GM19099 (cell line): Measurements from ENCODE around the gene CCDC141.

Experiments
- POLR2A ChIP-seq: IDR thresholded peaks from 3 replicates; pipeline ENCODE4 v1.6.1; 2011; ENCODE audit warnings: low read depth; ENCODE audit not compliant: insufficient read length; ENCODE audit errors: extremely low read depth

Gene CCDC141

DNA sequence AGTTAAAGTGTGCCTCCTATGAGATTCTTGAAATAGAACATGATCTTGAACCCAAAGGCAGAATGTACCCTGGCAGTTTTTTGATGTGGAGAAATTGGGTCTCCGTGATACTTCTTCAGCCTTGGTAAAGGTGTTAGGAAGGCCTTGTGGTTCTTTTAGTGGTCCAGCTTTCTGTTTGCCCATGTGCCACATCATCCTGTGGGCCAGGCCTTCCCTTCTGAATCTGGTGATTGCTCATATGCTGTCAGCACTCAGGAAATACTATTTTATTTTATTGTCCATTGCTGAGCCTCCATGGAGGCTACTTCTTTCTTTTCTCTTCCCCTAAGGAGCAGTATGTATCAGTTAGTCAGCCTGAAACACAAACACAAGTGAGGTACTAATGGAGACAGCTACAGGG lies 52.9 kb downstream of the CCDC141 start:
- no peak for TF ChIP-seq POLR2A

DNA sequence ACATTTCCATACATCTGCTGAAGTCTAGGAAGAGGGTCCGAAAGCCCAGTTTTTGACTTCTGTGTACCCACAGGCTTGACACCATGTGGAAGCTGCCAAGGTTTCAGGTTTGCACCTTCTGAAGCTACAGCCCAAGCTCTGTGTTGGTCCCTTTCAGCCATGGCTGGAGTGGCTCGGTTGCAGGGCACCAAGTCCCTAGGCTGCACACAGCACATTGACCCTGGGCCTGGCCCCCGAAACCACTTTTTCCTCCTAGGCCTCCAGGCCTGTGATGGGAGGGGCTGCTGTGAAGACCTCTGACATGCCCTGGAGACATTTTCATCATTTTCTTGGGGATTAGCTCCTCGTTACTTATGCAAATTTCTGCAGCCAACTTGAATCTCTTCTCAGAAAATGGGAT lies 55.7 kb downstream of the CCDC141 start:
- TF ChIP-seq POLR2A: no peak

DNA sequence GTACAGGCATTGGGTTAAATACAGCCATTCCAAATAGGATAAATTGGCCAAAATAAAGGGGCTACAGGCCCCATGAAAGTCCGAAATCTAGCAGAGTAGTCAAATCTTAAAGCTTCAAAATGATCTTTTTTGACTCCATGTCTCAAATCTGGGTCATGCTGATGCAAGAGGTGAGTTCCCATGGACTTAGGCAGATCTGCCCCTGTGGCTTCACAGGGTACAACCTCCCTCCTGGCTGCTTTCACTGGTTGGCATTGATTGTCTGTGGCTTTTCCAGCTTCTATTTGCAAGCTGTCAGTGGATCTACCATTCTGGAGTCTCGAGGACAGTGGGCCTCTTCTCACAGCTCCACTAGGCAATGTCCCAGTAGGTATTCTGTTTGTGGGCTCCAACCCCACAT lies 56.1 kb downstream of the CCDC141 start:
- TF ChIP-seq POLR2A: no peak

DNA sequence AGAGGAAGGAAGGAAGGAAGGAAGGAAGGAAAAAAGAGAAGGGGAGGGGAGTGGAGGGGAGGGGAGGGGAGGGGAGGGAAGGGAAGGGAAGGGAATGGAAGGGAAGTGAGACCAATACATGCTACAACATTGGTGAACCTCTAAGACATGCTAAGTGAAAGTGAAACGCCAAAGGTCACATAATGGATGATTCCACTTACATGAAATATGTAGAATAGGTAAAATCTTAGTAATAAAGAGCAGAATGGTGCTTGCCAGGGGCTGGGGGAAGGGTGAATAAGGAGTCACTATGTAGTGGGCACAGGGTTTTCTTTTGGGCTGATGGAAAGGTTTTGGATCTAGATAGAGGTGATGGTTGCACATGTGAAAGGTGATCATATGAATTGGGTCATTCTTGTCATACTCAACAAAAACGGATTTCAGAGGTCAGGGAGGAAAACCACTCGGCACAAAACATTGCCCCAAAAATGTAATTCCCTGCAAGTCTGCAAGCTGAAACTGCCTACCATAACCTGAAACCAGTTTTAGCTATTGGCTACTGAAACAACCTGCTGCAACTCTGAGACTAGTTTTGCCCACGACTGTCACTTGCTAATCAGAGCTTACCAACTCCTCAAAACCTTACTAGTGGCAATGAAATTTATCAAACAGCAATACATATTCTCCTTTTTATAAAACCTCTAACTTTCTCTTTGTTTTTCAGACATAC lies 59.2 kb downstream of the CCDC141 start:
- no peak for TF ChIP-seq POLR2A

DNA sequence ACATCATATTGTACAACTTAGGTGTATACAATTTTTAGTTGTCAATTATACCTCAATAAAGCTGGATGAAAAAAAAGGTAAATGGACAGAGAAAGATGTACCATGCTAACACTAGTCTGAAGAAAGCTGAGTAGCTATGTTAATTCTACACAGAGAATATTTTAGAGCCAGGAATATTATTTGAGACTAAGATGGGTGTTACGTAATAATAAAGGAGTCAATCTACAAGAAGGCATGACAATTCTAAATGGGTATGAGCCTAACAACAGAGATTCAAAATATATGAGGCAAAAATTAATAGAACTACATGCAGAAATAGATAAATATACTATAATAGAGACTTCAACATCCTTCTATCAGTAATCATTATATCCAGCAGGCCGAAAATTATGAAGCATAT lies 69.1 kb downstream of the CCDC141 start:
- no peak for TF ChIP-seq POLR2A

DNA sequence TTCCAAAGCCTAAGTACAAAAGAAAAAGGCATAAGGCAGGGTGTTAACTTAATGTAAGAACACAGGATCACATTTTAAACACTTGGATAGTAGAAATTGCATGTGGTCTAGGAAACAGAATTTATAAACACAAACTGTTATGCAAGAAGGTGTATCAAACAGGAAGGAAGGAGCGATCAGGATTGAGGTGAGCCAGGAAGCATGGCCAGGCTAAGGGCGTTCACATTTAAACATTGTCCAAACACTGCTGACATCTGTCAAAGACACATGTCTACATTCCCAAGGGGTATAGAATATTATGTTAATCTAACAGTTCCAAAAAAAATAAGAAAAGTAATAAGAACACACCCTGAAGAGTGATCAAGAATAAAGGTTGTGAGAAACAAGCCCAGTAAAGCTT lies 71.3 kb downstream of the CCDC141 start:
- TF ChIP-seq POLR2A: no peak

DNA sequence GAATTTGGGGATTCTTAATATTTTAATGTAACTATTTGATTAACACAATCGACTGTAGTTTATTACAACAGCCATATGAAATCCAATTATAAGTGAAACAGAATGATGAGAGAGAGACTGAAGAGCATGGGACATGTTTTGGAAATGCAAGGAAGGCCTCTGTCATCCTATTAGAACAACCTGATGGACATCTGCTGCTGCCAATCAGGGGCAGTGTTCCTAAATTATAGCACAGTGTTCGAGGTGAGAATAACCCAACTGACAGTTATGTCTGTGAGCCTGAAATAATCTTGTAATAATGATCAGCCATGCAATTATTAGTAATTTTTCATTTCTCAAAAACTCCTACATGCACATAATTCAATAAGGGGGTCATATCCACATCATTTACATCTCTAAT lies 73.6 kb downstream of the CCDC141 start:
- no peak for TF ChIP-seq POLR2A

DNA sequence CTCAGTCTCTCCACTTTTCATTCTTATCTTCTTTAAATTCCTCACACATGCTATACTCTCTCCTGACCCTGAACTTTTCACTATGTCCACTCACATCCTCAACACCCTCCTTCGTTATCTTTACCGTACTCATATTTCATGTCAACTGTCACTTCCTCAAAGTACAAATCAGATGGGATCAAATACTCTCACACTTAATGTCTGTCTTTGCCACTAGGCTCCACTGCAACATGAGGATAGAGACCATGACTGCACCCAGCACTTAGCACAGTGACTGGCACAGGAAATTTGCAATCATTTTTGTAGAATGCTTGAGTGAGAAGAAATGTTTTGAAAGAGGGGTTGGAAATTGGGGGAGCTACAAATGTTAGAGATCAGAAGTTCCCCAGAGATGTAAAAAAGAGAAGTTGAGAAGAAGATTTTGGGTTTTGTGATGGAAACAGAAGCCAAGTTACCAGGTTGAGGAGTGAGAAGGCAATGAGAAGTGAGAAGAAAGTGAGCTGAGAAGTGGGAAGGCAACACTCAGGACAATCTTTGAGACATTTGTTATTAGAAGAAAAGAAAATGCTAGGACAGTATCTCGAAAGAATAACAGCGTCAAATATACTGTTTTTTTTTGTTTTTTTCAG lies 87.0 kb downstream of the CCDC141 start:
- TF ChIP-seq POLR2A: no peak

DNA sequence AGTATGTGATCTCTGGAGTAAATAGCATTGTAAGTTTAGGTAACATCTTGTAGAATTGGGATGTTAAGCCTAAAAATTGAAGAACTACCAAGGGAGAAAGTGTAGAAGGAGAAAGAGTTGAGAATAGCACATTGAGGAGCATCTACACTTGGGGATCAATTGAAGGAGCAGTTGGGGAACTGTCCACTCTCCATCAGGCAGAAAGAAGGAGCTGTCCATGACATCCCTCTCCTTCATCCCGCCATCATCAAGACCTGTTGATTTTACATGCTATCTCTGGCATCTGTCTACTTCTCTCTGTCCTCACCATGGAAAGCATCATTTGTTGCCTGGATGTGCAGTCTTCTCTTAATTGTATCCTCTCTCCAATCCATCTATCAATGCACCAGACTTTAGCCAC lies 87.8 kb downstream of the CCDC141 start:
- TF ChIP-seq POLR2A: no peak

DNA sequence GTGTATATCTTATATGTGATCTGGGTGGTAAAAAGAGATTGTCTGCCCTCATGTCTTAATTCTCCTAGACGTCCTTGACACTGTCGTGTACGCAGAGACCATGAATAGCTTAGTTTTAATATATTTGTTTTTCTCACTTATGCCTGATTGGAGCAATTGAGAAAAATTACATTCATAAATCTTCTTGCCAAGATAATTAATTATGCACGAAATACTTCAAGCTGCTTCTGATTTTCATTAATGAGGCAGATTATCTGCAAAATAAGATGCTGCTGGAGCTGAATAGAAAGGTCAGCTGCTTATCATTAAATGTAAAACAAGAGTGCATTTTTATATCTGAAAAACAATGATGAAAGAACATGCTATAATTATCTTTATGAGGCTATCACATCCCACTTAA lies 95.9 kb downstream of the CCDC141 start:
- no peak for TF ChIP-seq POLR2A

DNA sequence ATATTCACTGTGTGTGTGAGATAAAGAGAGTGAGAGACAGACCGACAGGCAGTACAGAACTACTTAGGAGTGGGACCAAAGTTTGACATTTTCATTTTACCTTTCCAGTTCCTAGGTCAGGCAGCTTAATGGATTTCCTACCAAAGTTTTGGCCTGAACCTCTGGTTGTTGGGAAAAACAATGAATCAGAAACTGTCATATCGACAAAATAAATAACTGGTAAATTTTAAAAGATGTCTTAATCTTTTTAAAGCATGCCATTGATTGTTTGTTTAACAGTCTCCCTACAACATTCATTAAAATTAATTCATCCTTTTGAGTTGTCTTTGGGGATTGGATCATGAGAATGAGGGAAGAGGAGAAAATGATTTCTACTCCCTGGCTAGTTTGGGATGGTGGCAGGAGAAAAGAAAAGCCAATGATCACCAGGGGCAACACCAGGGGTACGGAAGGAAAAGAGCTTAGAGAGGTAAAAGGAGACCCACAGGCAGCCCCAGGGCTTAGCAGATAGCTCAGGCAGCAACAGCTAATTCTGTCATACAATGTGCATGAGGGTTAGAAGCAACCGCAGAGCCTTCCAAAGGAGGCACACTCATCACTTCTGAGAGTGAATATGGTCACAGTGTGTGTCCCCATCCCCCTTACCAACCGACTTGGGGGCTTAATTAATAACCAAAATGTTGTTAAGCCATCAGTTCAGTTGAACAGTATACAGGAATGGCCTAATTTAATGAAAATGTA lies 98.5 kb downstream of the CCDC141 start:
- TF ChIP-seq POLR2A: no peak

DNA sequence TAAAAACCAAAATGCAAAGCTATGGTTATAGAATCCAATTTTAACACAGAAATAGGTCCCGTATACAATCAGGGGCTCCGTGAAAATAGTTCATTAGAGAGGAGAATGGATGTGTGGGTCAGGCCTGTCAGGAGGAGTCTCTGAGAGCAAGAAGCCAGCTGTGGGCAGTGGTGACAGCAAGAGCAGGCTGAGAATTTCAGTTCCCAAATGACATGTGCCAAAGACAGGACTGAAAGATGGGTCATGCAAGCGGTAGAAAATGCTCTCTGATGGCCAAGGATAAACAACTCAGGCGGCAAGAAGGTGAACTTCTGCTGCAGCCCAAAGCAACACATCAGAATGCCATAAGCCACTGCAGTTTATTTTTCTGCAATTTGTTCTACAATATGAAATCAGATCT lies 100.4 kb downstream of the CCDC141 start:
- no peak for TF ChIP-seq POLR2A

DNA sequence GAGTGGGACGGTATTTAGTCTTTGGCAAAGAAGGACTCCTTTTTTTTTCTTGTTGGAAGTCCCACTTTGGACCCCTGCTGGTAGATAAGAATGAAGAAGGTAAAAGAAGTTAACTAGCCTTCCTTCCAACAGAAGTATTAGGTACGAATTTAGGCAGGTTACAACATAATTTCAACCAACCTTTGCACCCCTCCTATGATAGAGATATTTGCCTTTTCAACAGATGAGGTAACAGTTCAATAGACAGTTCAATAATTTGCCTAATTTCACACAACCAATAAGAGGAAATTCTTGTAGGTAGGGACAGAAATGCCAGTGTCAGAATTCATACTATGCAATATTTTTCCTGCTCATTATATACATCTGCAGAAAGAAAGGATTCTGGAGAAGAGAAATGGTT lies 100.8 kb downstream of the CCDC141 start:
- TF ChIP-seq POLR2A: no peak

DNA sequence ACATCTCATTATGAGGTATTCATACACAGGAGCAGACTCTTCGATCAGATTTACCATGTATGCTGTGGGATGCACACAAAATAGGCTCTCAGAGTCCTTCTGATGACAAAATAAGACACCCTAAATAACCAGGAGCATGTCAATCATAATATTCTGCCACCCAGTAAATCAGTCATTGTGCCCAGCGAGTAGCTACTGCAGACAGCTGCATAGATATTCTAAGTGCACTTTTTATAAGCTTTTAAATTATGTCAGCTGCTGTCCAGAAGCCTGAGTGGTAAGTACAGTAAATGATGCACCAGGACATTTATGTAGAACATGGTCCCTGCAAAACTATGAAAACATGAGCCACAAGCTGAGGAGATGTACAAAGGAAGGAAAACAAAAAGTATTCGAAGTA lies 102.9 kb downstream of the CCDC141 start:
- no peak for TF ChIP-seq POLR2A

DNA sequence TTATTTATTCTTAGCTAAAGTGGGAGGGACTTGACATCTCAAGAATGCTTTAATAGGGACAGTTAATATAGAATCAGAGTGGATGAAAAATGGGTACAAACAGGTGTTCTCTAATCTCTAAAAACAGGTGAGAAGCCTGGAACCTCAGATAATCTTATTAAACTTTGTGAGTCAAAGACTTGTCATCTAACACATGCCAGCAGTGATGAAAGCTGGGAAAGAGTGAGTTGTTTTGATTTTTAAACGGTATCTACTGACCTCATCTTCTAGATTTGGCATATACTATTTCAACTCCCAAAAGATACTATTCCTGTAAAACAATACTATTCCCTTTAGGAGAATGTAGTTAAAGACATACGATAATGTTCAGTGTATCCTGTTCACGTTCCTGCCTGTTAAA lies 103.4 kb downstream of the CCDC141 start:
- no peak for TF ChIP-seq POLR2A

DNA sequence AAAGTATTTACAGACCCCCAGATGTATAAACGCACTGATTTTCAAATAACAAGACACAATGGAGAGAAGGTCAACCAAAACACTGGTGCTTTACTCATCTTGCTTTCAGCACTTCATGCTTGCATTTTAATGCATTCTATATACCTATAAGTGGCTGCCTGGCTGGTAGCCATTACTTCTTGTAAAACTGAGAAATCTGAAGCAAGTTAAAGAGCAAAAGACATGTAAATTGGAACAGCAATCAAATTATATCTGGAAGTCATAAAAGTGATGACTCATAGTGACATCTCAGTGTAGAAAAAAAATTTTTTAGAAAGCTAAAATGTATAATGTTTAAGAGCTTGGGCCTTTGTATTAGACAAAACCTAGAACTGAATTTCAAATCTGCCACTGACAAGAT lies 106.2 kb downstream of the CCDC141 start:
- no peak for TF ChIP-seq POLR2A
